Activated T-cell treated with anti-CD3 and anti-CD28 coated beads for 4 hours (primary cell): ENCODE results near the gene OXCT2.
"Not testable (repeated sequence)": the region's sequence is repeated elsewhere in the genome, so short reads cannot be mapped to it uniquely, and the experiment has no call there.

ENCODE experiments used
- DNase-seq: peaks from one replicate; pipeline ENCODE4 v3.0.0-alpha.2; 2020

The OXCT2 gene

GRCh38 chr1:39787108-39787375, 15.9 kb upstream of the OXCT2 start:
- DNase-seq = not testable (repeated sequence)

GRCh38 chr1:39786303-39787107, 15.4 kb upstream of the OXCT2 start:
- not testable (repeated sequence) for DNase-seq

- DNase-seq = not testable (repeated sequence)
Measured at GRCh38 chr1:39782685-39783084, 11.5 kb upstream of the OXCT2 start.

- DNase-seq = no peak
Measured at GRCh38 chr1:39782103-39782502, 11.0 kb upstream of the OXCT2 start.

GRCh38 chr1:39781349-39781715, 10.2 kb upstream of the OXCT2 start:
- DNase-seq = no peak

- DNase-seq = no peak
Measured at GRCh38 chr1:39779821-39780220, 8.7 kb upstream of the OXCT2 start.

- no peak for DNase-seq
Measured at GRCh38 chr1:39779137-39779536, 8.0 kb upstream of the OXCT2 start.

- not testable (repeated sequence) for DNase-seq
Measured at GRCh38 chr1:39778463-39779099, 7.4 kb upstream of the OXCT2 start.

- DNase-seq = not testable (repeated sequence)
Measured at GRCh38 chr1:39777896-39778295, 6.7 kb upstream of the OXCT2 start.

- DNase-seq = no peak
Measured at GRCh38 chr1:39777306-39777705, 6.2 kb upstream of the OXCT2 start.

- no peak for DNase-seq
Measured at GRCh38 chr1:39776886-39777285, 5.7 kb upstream of the OXCT2 start.

- no peak for DNase-seq
Measured at GRCh38 chr1:39776400-39776713, 5.2 kb upstream of the OXCT2 start.

- DNase-seq = not testable (repeated sequence)
Measured at GRCh38 chr1:39775676-39776399, 4.7 kb upstream of the OXCT2 start.

GRCh38 chr1:39775141-39775540, 4.0 kb upstream of the OXCT2 start:
- not testable (repeated sequence) for DNase-seq

- not testable (repeated sequence) for DNase-seq
Measured at GRCh38 chr1:39773369-39773979, 2.3 kb upstream of the OXCT2 start.

GRCh38 chr1:39770100-39771021, 787 bp downstream of the OXCT2 start:
- DNase-seq = peak; percentile 25

- DNase-seq = not testable (repeated sequence)
Measured at GRCh38 chr1:39769502-39769901, 1.6 kb downstream of the OXCT2 start.

- not testable (repeated sequence) for DNase-seq
Measured at GRCh38 chr1:39766466-39766865, 4.7 kb downstream of the OXCT2 start.

- DNase-seq = not testable (repeated sequence)
Measured at GRCh38 chr1:39764512-39764911, 6.6 kb downstream of the OXCT2 start.

GRCh38 chr1:39763619-39764374, 7.4 kb downstream of the OXCT2 start:
- not testable (repeated sequence) for DNase-seq
